GM06990 (cell line): ENCODE measurements around the gene ACAD9.

Experiments used
- DNase-seq: peaks from one replicate; pipeline ENCODE4 v3.0.0-alpha.2; 2011; ENCODE audit not compliant: insufficient read length; ENCODE audit errors: extremely low read depth
- H3K27me3 ChIP-seq: replicated peaks from 2 replicates; pipeline ENCODE4 v1.6.0; 2011; ENCODE audit warnings: low read length; ENCODE audit not compliant: control insufficient read depth, insufficient read depth
- H3K36me3 ChIP-seq: 2 replicates; pipeline ENCODE4 v1.5.1; 2011; ENCODE audit warnings: low read length; ENCODE audit not compliant: control insufficient read depth, insufficient read depth
- H3K4me3 ChIP-seq: replicated peaks from 2 replicates; pipeline ENCODE4 v1.5.1; 2011; ENCODE audit warnings: low read depth, mild to moderate bottlenecking, control low read depth, low read length
- TF ChIP-seq, protein P1 (sequence below): IDR thresholded peaks from 2 replicates; pipeline ENCODE4 v1.5.1; 2011; ENCODE audit warnings: low read length, control low read depth, mild to moderate bottlenecking, inconsistent platforms; ENCODE audit not compliant: insufficient read depth, poor library complexity, severe bottlenecking

Gene ACAD9

GRCh38 chr3:128867200-128868125, 12.0 kb upstream of the ACAD9 start:
- H3K4me3 ChIP-seq = no peak overlapping the region
- H3K27me3 ChIP-seq = no peaks in the 10 kb centered on the region
- TF ChIP-seq, protein P1, sequence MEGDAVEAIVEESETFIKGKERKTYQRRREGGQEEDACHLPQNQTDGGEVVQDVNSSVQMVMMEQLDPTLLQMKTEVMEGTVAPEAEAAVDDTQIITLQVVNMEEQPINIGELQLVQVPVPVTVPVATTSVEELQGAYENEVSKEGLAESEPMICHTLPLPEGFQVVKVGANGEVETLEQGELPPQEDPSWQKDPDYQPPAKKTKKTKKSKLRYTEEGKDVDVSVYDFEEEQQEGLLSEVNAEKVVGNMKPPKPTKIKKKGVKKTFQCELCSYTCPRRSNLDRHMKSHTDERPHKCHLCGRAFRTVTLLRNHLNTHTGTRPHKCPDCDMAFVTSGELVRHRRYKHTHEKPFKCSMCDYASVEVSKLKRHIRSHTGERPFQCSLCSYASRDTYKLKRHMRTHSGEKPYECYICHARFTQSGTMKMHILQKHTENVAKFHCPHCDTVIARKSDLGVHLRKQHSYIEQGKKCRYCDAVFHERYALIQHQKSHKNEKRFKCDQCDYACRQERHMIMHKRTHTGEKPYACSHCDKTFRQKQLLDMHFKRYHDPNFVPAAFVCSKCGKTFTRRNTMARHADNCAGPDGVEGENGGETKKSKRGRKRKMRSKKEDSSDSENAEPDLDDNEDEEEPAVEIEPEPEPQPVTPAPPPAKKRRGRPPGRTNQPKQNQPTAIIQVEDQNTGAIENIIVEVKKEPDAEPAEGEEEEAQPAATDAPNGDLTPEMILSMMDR = no peak
- H3K36me3 ChIP-seq = no peaks in the 10 kb centered on the region
- DNase-seq = no peak

DNA sequence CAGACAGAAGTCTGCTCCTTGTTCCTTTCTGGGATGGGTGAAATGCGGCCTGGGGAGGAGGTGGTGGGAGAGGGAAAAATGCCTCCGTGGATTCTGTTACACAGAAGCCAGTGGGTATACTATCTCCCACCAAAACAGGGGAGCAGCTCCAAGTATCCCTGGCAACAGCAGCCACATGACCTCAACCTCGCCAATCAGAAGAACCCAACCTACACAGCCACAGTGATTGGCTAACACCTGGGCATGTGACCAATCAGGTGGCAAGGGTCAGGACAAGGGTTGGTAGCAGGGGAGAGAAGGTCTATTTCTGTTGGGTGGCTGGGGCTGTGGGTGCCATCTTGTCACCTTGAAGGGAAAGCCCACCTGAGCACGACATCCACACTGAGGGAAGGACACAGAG, 9.1 kb upstream of the ACAD9 start:
- Histone ChIP-seq H3K4me3 (no peak overlapping the region), H3K27me3 (no peaks in the 10 kb centered on the region), H3K36me3 (no peaks in the 10 kb centered on the region)
- DNase-seq = no peak
- TF ChIP-seq, protein P1 = no peak

GRCh38 chr3:128872282-128872681, 7.1 kb upstream of the ACAD9 start:
- Histone ChIP-seq H3K4me3 (no peak overlapping the region), H3K27me3 (no peaks in the 10 kb centered on the region), H3K36me3 (no peaks in the 10 kb centered on the region)
- TF ChIP-seq, protein P1 = no peak
- DNase-seq = no peak

- no peak overlapping the region for H3K4me3 ChIP-seq
- TF ChIP-seq, protein P1 = no peak
- DNase-seq = no peak
- H3K36me3 ChIP-seq = no peaks in the 10 kb centered on the region
- no peaks in the 10 kb centered on the region for H3K27me3 ChIP-seq
Observed at GRCh38 chr3:128872744-128873143, 6.7 kb upstream of the ACAD9 start.

- Histone ChIP-seq H3K36me3 (no peaks in the 10 kb centered on the region), H3K4me3 (no peak overlapping the region), H3K27me3 (no peaks in the 10 kb centered on the region)
- TF ChIP-seq, protein P1 = no peak
- no peak for DNase-seq
Observed at GRCh38 chr3:128873244-128874022, 6.0 kb upstream of the ACAD9 start.
